Testis (tissue), 2 donors: ENCODE measurements around the gene PKNOX2.

Experiments used
- CTCF ChIP-seq, 3 experiments: fragments of 450-650 bp in 2 of 3; fragments of 200-600 bp in 1 of 3; sonication (generic) in 1 of 3; IDR thresholded peaks; one replicate each; pipeline ENCODE4 v1.5.1; 2016 to 2019; ENCODE audit warnings: antibody characterized with exemption in 3 of 3, mild to moderate bottlenecking in 2 of 3, moderate library complexity in 1 of 3
- POLR2A ChIP-seq: fragments of 450-650 bp; IDR thresholded peaks from one replicate; pipeline ENCODE4 v1.6.1; 2017; ENCODE audit warnings: antibody characterized with exemption, mild to moderate bottlenecking, moderate library complexity

GRCh38 chr11:125132071-125132470, 32.5 kb upstream of the PKNOX2 start:
- no peak for TF ChIP-seq CTCF (IDR thresholded peaks at IDR 0.05)
- TF ChIP-seq POLR2A, result no peak
